Stimulated activated CD8-positive, alpha-beta memory T cell treated with anti-CD3 and anti-CD28 coated beads, Interleukin-15, amount 100 ng/mL, for 24 hours (primary cell): Measurements from ENCODE around the gene LCN6.
"Not testable (repeated sequence)": the region's sequence is repeated elsewhere in the genome, so short reads cannot be mapped to it uniquely, and the experiment has no call there.

ENCODE experiments used
- DNase-seq: peaks from one replicate; pipeline ENCODE4 v3.0.0-alpha.2; 2020; ENCODE audit warnings: low read depth

The LCN6 gene, protein sequence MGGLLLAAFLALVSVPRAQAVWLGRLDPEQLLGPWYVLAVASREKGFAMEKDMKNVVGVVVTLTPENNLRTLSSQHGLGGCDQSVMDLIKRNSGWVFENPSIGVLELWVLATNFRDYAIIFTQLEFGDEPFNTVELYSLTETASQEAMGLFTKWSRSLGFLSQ

GRCh38 chr9:136748201-136748600, at the start of gene LCN6:
TSS of gene LCN6 (minus strand) at chr9:136748525. CDS start at chr9:136748483, 42 bp downstream.
- DNase-seq, result no peak

- DNase-seq, result not testable (repeated sequence)
Measured at GRCh38 chr9:136796775-136797347, 48.5 kb upstream of the LCN6 start.

DNA sequence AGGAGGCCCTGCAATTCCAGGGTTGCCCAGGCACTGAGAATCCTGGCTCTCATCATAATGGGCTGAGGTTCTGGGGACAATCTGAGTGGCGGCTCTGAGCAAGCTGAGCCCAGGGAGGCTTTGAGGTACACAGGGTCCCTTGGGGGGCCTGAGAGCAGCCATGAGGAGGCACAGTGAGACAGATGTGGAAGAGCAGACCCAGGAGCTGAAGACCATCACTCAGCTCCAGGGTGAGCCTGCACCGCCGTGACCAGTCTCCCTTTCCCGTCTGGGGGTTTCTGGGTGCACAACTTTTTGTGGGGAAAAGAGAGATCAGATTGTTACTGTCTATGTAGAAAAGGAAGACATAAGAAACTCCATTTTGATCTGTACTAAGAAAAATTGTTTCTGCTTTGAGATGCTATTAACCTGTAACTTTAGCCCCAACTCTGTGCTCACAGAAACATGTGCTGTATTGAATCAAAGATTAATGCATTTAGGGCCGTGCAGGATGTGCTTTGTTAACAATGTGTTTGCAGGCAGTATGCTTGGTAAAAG, 48.0 kb upstream of the LCN6 start, which contains the start of gene CCDC183:
Gene CCDC183 (plus strand): TSS at position 101 of the 537 bp plus-strand sequence. CDS start 60 bp downstream, at position 161.
- DNase-seq, result no peak

- DNase-seq, result no peak
Measured at GRCh38 chr9:136795000-136795348, 46.6 kb upstream of the LCN6 start.

GRCh38 chr9:136794281-136794999, 46.1 kb upstream of the LCN6 start:
- DNase-seq, result no peak

GRCh38 chr9:136793086-136793946, 45.0 kb upstream of the LCN6 start:
- no peak for DNase-seq

DNA sequence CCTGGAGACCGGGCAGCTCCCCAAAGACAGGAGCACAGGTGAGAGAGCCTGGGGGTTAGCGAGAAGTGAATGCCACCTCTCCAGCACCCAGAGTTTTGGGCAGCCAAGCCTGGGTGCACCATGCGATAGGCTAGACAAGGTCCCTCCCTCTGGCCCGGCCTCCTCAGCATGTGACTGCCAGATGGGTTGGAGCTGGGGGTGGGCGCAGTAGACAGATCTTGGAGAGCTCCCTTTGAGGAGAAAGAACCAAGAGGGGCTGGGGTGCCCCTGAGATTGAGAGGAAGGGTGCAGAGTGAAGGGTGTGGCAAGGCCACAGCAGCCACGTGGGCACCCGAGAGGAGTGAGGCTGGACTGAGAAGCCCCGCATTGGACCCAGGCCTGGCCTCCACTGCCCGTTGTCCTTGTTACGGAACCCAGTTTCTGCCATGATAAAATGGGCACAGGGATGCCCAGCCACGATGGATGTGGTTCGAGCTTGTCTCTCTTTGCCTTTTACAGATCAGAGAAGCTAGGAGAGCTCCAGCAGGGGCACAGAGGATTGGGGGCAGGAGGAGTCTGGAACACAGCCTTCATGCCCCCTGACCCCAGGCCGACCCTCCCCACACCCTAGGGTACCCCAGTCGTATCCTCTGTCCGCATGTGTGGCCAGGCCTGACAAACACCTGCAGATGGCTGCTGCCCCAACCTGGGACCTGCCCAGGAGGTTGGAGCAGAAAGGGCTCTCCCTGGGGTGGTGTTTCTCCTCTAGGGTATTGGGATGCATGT, 44.2 kb upstream of the LCN6 start:
- DNase-seq, result no peak

DNA sequence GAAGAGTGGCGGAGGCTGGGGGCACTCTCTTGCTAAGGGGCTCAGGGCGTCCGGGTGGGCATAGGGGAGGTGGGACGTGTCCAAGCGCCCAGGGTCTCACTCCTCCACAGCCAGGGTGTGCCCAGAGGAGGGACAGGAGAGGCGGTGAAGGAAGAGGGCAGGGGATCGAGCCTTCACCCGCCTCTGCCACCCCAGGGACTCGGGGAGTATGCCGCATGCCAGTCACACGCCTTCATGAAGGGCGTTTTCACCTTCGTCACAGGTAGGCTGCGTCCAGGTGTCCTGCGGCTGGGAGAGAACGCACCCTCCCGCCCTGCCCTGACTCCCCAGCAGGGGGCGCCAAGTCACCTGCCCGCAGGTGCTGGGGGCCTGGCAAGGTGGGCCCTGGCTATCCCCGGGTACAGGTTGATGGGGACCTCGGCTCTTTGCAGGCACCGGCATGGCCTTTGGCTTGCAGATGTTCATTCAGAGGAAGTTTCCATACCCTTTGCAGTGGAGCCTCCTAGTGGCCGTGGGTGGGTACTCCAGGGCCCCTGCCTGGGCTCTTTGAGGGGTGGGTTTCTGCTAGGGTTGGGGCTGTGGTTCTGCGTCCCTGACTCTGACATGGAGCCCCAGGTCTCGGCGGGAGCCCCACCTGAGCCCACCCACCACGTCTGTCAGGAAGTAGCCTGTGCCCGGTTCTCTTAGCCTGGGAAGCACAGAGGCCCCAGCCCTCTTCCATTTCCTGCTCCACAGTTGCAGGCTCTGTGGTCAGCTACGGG, 43.4 kb upstream of the LCN6 start:
- peak; percentile 28 for DNase-seq

GRCh38 chr9:136790640-136791515, 42.6 kb upstream of the LCN6 start, which contains the start of gene TMEM141:
TSS of gene TMEM141 (plus strand) at chr9:136791344. CDS start at chr9:136791371, 27 bp downstream.
- peak; percentile 98 for DNase-seq

- DNase-seq, result no peak
Measured at GRCh38 chr9:136789523-136789937, 41.2 kb upstream of the LCN6 start.

DNA sequence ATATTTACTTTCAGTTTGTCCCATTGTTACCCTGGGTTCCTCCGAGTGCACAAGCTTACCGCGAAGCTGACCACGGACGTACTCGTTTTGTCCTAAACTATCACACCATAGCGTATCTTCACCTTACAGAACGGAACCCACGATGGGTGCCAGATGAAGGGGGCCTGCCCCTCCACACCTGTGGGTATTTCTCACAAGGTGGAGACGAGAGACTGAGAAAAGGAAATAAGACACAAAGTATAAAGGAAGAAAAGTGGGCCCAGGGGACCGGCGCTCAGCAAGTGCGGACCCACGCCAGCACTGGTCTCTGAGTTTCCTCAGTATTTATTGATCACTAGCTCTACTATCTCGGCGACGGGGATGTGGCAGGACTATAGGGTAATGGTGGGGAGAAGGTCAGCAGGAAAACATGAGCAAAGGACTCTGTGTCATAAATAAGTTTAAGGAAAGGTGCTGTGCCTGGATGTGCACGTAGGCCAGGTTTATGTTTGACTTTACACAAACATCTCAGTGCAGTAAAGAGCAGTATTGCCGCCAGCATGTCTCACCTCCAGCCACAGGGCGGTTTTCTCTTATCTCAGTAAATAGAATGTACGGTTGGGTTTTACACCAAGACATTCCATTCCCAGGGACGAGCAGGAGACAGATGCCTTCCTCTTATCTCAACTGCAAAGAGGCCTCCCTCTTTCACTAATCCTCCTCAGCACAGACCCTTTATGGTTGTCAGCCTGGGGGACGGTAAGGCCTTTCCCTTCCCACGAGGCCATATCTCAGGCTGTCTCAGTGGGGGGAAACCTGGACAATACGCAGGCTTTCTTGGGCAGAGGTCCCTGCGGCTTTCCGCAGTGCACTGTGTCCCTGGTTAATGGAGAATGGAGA, 40.6 kb upstream of the LCN6 start:
- DNase-seq, result not testable (repeated sequence)

DNA sequence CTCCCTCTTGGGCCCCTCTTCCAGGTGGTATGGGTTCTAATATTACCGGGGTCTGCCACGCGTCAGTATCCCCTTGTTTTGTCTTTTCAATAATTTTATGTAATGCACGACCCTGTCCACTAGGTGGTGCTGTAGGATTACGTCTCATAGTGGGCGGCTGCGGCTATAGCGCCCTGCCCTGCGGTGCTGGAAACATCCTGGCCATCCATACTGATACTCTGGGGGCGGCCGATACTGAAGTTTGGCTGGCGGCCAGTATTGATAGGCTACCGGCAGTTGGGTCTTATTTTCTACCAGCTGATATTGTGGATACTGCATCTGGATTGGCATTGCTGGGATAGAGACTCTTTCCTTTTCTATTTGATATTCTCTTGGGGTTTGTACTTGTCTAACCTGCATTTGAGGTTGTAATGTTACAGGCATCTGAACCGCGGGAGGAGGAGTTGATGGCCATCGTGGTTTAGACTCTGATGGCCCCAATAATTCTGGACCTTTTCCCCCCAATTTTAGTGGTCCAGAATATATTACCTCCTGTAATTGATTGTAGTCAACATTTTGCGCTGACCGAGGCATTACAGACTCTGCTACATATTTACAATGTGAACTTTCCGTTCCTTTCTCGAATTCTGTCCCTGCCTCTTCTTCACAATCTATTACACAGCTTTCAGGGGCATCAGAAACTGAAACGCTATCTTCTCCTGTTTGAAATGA, 39.5 kb upstream of the LCN6 start:
- peak; percentile 35 for DNase-seq

DNA sequence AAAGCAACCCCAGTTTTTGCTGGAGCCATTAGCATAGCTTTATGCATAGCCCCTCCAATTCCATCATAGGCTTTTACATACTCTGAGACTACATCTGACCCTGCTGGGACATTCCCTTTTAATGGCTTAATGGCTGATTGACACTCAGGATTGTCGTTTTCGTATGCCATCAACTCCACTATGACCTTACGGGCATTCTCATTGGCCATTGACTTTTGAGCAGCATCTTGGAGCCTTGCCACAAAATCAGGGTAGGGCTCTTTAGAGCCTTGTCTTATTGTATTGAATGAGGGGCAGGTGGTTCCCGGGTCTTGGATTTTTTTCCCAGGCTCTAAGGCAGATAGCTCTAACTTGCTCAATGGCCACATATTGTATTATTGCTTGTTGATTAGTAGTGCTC, 38.7 kb upstream of the LCN6 start:
- DNase-seq, result not testable (repeated sequence)

- DNase-seq, result no peak
Measured at GRCh38 chr9:136786451-136786850, 38.1 kb upstream of the LCN6 start.

DNA sequence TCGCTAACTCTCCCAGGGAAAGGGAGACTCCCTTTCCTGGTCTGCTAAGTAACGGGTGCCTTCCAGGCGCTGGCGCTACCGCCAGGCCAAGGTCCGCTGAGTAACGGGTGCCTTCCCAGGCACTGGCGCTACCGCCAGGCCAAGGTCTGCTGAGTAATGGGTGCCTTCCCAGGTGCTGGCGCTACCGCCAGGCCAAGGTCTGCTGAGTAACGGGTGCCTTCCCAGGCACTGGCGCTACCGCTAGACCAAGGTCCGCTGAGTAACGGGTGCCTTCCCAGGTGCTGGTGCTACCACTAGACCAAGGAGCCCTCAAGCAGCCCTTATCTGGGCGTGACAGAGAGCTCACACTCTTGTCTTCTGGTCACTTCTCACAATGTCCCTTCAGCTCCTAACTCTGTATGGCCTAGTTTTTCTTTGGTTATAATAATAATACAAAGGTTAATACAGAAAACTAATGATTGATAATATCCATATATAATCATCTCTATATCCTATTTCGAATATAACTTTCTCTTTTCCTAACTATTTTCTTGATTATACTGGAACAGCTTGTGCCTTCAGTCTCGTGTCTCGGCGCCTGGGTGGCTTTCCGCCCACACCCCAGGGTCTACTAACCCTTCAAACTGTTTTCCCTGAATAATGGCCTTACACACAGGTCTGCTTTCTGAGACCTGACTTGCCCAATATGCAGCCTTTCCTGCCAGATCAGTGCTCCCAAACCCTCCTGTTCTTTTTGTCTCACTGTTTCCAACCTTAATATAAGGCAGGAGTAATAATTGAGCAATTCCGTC, 37.4 kb upstream of the LCN6 start:
- not testable (repeated sequence) for DNase-seq

- DNase-seq, result no peak
Measured at GRCh38 chr9:136784997-136785361, 36.7 kb upstream of the LCN6 start.
